NB4 (cell line): Measurements from ENCODE around the gene CLDN2.

ENCODE experiments used
- DNase-seq: peaks from one replicate; pipeline ENCODE4 v3.0.0; 2010; ENCODE audit warnings: low read depth
- H3K4me3 ChIP-seq: one replicate; pipeline ENCODE4 v1.5.1; 2011; ENCODE audit warnings: mild to moderate bottlenecking, low read depth, low read length, moderate library complexity
- CTCF ChIP-seq: IDR thresholded peaks from one replicate; pipeline ENCODE4 v1.5.1; 2012; ENCODE audit warnings: low read depth, low read length
- MYC ChIP-seq: IDR thresholded peaks from 2 replicates; pipeline ENCODE4 v1.6.1; 2011; ENCODE audit warnings: low read depth, low read length
- POLR2A ChIP-seq: IDR thresholded peaks from 2 replicates; pipeline ENCODE4 v1.6.1; 2011; ENCODE audit warnings: mild to moderate bottlenecking; ENCODE audit not compliant: insufficient read length; ENCODE audit errors: extremely low read depth
- TF ChIP-seq, protein P1 (sequence below): IDR thresholded peaks from 2 replicates; pipeline ENCODE4 v1.6.1; 2011; ENCODE audit warnings: low read depth, low read length

The CLDN2 gene

DNA sequence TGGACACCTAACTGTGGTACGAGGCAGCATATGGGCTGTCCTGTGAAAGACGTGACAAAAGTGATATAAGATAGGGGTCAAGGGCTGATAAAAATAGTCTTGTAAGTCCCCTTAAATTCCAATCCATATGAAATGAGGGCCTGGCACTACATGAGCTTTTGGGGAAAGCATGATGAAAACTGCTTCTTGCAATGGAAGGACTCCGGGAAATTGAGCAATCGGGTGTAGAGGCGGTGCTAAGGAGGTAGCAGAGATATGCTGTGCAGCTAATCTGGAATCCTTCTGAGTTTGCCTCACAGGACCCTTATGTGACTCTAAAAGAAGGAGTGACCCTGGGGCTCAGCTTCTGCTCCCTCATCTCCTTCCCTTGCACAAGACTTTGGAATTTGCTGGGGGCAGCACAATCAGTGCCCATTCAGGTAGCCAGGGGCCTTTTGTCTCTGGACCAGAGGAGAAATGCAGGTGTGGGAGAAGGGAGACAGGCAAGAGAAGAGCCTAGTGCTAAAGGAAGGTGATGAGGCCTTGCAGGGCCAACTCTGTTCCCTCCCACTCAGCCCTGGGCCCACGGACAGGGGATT, 12.8 kb downstream of the CLDN2 start:
- peak; percentile 10 for DNase-seq
- H3K4me3 ChIP-seq = no peak overlapping the region
- TF ChIP-seq MYC = no peak
- no peak for TF ChIP-seq CTCF
- TF ChIP-seq POLR2A = no peak
- TF ChIP-seq, protein P1, sequence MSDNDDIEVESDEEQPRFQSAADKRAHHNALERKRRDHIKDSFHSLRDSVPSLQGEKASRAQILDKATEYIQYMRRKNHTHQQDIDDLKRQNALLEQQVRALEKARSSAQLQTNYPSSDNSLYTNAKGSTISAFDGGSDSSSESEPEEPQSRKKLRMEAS = no peak

DNA sequence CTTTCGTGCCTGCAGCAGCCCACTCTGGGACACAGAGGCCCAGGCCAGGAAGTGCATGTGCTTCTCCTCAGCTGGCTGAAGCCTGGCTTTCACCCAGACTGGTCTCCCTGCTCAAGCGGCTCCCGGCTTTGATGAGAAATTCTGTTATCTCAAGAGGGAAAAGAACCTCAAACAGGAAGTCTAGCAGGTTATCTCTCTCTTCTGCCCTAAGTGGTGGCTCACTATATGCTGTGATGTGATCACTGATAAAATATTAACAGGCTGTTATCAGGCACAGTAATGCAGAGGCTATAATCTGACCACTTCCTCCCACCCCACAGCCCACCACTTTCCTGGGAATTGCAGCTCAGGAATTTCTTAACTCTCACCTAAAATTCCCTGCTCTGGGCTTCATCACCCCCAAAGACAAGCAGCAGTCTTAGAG, 13.3 kb downstream of the CLDN2 start:
- no peak overlapping the region for H3K4me3 ChIP-seq
- DNase-seq = peak; percentile 1
- TF ChIP-seq, protein P1 = no peak
- no peak for TF ChIP-seq CTCF
- no peak for TF ChIP-seq MYC
- TF ChIP-seq POLR2A = no peak

DNA sequence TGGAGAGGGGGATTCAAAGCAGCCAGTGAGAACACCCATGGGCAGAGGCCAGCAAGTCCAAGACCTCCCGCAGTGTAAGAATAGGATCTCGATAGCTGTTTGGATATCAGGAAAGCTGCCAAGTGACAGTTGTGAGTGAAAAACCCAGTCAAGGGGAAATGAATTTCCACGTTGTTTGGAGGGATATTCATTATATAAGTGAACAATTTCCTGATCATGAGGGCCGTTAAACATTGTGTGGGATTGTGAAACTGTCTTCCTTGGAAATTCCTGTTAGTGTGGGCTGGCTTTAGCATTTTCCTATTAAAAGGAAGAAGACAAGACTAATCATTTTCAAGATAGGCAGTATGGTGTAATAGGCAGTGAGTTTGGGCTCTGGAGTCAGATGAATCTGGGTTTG, 15.0 kb downstream of the CLDN2 start:
- TF ChIP-seq POLR2A (no peak), MYC (no peak), CTCF (no peak)
- TF ChIP-seq, protein P1 = no peak
- DNase-seq = no peak
- H3K4me3 ChIP-seq = no peak overlapping the region

DNA sequence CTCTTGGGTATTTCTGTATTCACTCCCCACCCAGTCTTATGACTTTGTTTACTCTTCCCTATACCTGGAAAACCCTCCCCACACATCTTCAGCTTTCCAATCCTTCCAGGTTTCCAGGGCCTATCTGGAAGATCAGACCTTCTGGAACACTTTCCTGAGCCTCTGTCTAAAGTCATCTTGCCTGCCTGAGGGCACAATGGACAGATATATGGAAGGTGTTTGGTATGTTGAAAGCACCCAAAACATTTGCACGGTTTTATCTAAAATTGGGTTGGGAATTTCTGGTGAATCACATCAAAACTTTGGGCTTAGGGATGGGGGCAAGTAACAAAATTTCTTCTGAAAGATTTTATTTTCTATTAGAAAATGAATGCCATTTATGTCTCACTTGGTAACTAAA, 16.0 kb downstream of the CLDN2 start:
- H3K4me3 ChIP-seq = no peak overlapping the region
- no peak for DNase-seq
- no peak for TF ChIP-seq POLR2A
- no peak for TF ChIP-seq CTCF
- TF ChIP-seq, protein P1 = no peak
- no peak for TF ChIP-seq MYC

DNA sequence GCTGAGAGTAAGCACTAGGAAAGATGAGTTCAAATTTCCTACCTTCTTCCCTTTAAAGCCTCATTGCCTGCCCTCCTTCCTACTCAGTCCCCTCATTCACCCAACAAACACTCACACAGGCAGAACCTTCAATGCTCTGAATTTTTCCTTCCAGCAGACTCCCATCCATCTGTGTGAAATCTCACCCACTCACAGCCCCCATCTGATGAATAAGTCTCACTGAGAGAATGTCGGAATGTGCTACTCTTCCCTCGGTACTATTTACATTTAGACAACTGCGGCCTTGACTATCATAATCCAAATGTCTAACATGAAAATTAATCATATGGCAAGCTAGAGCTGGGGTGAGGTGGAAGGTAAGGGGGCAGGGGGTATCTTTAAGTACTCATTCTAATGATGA, 19.4 kb downstream of the CLDN2 start:
- no peak for TF ChIP-seq MYC
- no peak for TF ChIP-seq POLR2A
- TF ChIP-seq CTCF = no peak
- TF ChIP-seq, protein P1 = no peak
- no peak overlapping the region for H3K4me3 ChIP-seq
- DNase-seq = no peak

GRCh38 chrX:106940068-106940467, 19.9 kb downstream of the CLDN2 start:
- no peak for DNase-seq
- no peak overlapping the region for H3K4me3 ChIP-seq
- no peak for TF ChIP-seq CTCF
- TF ChIP-seq, protein P1 = no peak
- no peak for TF ChIP-seq MYC
- no peak for TF ChIP-seq POLR2A
